B cell (primary cell): Measurements from ENCODE around the gene HTN3.

Experiments
- CTCF ChIP-seq: fragments of 200-600 bp; IDR thresholded peaks from one replicate; pipeline ENCODE4 v1.8.0; 2022; ENCODE audit warnings: antibody characterized with exemption, mild to moderate bottlenecking
- EZH2 ChIP-seq: IDR thresholded peaks from 2 replicates; pipeline ENCODE4 v1.6.1; 2012; ENCODE audit warnings: borderline replicate concordance, low read depth, mild to moderate bottlenecking, moderate library complexity, low read length; ENCODE audit not compliant: insufficient read depth, poor library complexity, severe bottlenecking

GRCh38 chr4:69994782-69995181 lies 33.5 kb upstream of the HTN3 start:
- no peak for TF ChIP-seq EZH2
- no peak for TF ChIP-seq CTCF
